ENCODE results near the gene UNK.

Gene UNK

DNA sequence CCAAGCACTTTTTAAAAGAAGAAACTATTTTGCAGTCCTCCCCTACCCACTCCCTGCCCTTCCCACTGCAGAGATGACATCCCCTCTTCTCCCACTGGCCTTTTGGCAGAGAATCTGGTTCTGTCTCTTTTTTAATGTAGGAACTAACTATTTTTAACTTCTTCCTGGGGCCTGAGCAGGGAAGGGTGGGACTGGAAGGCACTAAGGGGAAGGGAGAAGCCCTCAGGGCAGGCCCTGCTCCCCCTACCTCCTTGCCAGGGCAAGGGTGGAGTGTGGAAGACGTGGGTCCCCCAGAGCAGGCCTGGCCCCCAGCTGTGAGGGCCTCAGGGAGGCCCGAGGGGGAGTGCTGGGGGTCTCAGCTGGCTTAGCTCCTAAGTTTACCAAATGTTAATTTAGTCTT lies 40.1 kb downstream of the UNK start:
- H3K27ac ChIP-seq (ENCODE audit: poor library complexity, severe bottlenecking): no peak overlapping the region
- ATAC-seq (ENCODE audit: low read depth) (no peak), DNase-seq (ENCODE audit: low spot score) (peak; percentile 45)
- H3K4me3 ChIP-seq (ENCODE audit: severe bottlenecking): no peak overlapping the region
- H3K27me3 ChIP-seq (ENCODE audit: insufficient read depth, poor library complexity, severe bottlenecking): no peaks in the 10 kb centered on the region
- peaks cover 36% of the 10 kb centered on the region for H3K36me3 ChIP-seq (ENCODE audit: low read depth)
- no peaks in the 10 kb centered on the region for H3K9me3 ChIP-seq (ENCODE audit: severe bottlenecking)
- TF ChIP-seq, protein P1, sequence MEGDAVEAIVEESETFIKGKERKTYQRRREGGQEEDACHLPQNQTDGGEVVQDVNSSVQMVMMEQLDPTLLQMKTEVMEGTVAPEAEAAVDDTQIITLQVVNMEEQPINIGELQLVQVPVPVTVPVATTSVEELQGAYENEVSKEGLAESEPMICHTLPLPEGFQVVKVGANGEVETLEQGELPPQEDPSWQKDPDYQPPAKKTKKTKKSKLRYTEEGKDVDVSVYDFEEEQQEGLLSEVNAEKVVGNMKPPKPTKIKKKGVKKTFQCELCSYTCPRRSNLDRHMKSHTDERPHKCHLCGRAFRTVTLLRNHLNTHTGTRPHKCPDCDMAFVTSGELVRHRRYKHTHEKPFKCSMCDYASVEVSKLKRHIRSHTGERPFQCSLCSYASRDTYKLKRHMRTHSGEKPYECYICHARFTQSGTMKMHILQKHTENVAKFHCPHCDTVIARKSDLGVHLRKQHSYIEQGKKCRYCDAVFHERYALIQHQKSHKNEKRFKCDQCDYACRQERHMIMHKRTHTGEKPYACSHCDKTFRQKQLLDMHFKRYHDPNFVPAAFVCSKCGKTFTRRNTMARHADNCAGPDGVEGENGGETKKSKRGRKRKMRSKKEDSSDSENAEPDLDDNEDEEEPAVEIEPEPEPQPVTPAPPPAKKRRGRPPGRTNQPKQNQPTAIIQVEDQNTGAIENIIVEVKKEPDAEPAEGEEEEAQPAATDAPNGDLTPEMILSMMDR (IDR thresholded peaks at IDR 0.05; ENCODE audit: poor library complexity, severe bottlenecking): no peak
- H3K4me1 ChIP-seq (ENCODE audit: insufficient read depth, poor library complexity, severe bottlenecking): no peaks in the 10 kb centered on the region

DNA sequence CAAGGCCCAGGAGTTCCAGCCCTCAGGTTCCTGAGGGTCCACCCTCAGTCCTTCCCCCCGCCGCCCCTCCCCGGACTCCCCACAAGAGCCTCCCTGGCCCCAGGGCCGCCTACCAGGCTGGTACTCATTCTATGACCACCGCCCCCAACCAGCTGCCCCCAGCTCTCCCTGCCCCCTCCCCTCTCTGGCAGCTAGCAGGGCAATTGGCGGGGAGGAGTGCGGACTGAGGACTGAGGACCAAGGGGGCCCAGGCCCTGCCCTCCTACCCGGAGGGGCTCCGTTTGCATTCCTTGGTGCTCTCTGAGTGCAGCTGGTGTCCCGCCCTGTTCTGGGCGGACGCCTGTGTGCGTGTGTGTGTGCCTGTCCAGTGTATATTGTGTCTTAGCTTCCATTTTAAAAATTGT lies 40.5 kb downstream of the UNK start:
- ATAC-seq (ENCODE audit: low read depth) (no peak), DNase-seq (ENCODE audit: low spot score) (peak; percentile 66)
- Histone ChIP-seq H3K4me3 (ENCODE audit: severe bottlenecking) (no peak overlapping the region), H3K4me1 (ENCODE audit: insufficient read depth, poor library complexity, severe bottlenecking) (no peaks in the 10 kb centered on the region), H3K27me3 (ENCODE audit: insufficient read depth, poor library complexity, severe bottlenecking) (no peaks in the 10 kb centered on the region), H3K9me3 (ENCODE audit: severe bottlenecking) (no peaks in the 10 kb centered on the region), H3K27ac (ENCODE audit: poor library complexity, severe bottlenecking) (no peak overlapping the region), H3K36me3 (ENCODE audit: low read depth) (peaks cover 31% of the 10 kb centered on the region)
- TF ChIP-seq, protein P1 (IDR thresholded peaks at IDR 0.05; ENCODE audit: poor library complexity, severe bottlenecking): no peak

DNA sequence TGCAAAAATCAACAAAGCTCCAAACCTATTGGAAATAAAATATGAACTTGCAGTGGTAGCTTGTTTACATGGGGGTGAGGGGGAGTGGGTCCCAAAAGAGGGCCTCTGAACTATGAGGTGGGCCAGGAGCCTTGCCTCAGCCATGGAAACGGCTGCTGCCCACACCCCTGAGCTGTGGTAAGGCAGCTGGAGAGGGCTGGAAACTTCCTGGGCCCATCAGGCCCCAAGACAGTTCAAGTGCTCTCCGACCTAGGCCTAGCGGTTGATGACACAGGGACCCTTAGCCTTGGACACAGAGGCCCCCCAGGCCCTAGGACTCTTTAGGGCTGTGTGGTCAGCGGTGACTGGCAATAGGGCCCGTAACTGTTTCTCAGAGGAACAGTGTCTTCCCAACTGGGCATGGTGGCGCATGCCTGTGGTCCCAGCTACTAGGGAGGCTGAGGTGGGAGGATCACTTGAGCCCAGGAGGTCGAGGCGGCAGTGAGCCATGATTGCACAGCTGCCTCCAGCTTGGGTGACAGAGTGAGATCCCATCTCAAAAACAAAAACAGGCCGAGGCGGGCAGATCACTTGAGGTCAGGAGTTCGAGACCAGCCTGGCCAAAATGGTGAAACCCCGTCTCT lies 41.3 kb downstream of the UNK start:
- ATAC-seq (ENCODE audit: low read depth): no peak
- TF ChIP-seq, protein P1 (IDR thresholded peaks at IDR 0.05; ENCODE audit: poor library complexity, severe bottlenecking): no peak
- Histone ChIP-seq H3K4me1 (ENCODE audit: insufficient read depth, poor library complexity, severe bottlenecking) (no peaks in the 10 kb centered on the region), H3K36me3 (ENCODE audit: low read depth) (peaks cover 26% of the 10 kb centered on the region), H3K27me3 (ENCODE audit: insufficient read depth, poor library complexity, severe bottlenecking) (no peaks in the 10 kb centered on the region), H3K4me3 (ENCODE audit: severe bottlenecking) (no peak overlapping the region), H3K27ac (ENCODE audit: poor library complexity, severe bottlenecking) (no peak overlapping the region), H3K9me3 (ENCODE audit: severe bottlenecking) (no peaks in the 10 kb centered on the region)
- DNase-seq (ENCODE audit: low spot score): no peak

DNA sequence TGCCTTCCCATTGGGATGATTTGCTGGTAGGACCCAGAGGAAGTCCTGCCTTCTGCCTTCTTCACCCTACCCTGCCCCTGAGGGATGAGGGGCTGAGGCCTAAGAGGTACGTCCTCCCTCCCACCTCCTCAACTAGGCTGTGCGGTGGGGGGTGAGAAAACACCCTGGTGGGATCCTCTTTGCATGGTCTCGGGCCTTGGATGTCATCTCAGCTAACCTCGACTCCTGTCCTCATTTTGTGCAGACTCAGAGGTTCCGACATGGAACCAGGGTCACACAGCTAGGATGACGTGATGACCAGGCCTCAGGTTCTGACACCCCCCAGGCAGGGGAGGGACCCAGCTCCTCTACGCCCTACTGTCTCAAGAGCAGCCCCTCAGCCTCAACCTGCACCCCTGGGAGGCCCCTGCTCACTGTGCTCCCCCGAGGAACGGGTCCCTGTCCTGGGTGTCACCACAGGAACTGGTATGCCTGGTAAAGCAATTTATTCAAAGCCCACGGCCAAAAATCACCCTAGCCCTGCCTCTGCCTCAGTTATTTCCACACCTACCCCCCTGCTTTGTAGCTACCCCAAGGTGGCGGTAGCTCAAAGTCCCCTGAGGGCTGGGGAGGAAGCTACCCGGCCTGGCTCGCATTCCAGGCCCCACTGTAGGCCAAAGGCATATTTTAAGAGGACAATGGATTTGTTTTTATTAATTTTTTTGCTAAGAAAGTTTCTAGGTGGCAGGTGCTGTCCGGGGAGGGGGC lies 42.1 kb downstream of the UNK start:
- peaks cover 26% of the 10 kb centered on the region for H3K36me3 ChIP-seq (ENCODE audit: low read depth)
- H3K9me3 ChIP-seq (ENCODE audit: severe bottlenecking): no peaks in the 10 kb centered on the region
- H3K27me3 ChIP-seq (ENCODE audit: insufficient read depth, poor library complexity, severe bottlenecking): no peaks in the 10 kb centered on the region
- H3K4me1 ChIP-seq (ENCODE audit: insufficient read depth, poor library complexity, severe bottlenecking): peaks cover 1% of the 10 kb centered on the region
- H3K27ac ChIP-seq (ENCODE audit: poor library complexity, severe bottlenecking): no peak overlapping the region
- DNase-seq (ENCODE audit: low spot score) (peak; percentile 51), ATAC-seq (ENCODE audit: low read depth) (no peak)
- TF ChIP-seq, protein P1 (IDR thresholded peaks at IDR 0.05; ENCODE audit: poor library complexity, severe bottlenecking): no peak
- no peak overlapping the region for H3K4me3 ChIP-seq (ENCODE audit: severe bottlenecking)
